HG03354 (cell line): ENCODE results near the gene DPEP2NB.
"Not testable (repeated sequence)": the region's sequence is repeated elsewhere in the genome, so short reads cannot be mapped to it uniquely, and the experiment has no call there.

Experiments
- ATAC-seq: cut with Tn5 transposase; IDR thresholded peaks from one replicate; pipeline ENCODE4 v1.9.1; 2021; ENCODE audit warnings: mild to moderate bottlenecking; ENCODE audit not compliant: unreplicated experiment, poor library complexity, severe bottlenecking

The DPEP2NB gene

GRCh38 chr16:67988675-67989074, 27.0 kb downstream of the DPEP2NB start:
- ATAC-seq = no peak

- no peak for ATAC-seq
Observed at GRCh38 chr16:67987460-67988160, 28.1 kb downstream of the DPEP2NB start.

- ATAC-seq = no peak
Observed at GRCh38 chr16:67986949-67987348, 28.8 kb downstream of the DPEP2NB start.

DNA sequence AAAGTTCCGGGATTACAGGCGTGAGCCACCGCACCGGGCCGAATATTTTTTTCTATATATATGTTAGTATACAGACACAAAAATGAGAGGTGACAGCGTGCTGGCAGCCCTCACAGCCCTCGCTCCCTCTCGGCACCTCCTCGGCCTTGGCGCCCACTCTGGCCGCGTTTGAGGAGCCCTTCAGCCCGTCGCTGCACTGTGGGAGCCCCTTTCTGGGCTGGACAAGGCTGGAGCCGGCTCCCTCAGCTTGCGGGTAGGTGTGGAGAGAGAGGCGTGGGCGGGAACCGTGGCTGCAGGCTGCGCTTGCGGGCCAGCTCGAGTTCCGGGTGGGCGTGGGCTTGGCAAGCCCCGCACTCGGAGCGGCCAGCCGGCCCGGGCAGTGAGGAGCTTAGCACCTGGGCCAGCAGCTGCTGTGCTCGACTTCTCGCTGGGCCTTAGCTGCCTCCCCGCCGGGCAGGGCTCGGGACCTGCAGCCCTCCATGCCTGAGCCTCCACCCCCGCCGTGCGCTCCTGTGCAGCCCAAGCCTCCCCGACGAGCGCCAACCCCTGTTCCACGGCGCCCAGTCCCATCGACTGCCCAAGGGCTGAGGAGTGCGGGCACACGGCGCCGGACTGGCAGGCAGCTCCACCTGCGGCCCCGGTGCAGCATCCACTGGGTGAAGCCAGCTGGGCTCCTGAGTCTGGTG, 33.6 kb downstream of the DPEP2NB start:
- no peak for ATAC-seq

DNA sequence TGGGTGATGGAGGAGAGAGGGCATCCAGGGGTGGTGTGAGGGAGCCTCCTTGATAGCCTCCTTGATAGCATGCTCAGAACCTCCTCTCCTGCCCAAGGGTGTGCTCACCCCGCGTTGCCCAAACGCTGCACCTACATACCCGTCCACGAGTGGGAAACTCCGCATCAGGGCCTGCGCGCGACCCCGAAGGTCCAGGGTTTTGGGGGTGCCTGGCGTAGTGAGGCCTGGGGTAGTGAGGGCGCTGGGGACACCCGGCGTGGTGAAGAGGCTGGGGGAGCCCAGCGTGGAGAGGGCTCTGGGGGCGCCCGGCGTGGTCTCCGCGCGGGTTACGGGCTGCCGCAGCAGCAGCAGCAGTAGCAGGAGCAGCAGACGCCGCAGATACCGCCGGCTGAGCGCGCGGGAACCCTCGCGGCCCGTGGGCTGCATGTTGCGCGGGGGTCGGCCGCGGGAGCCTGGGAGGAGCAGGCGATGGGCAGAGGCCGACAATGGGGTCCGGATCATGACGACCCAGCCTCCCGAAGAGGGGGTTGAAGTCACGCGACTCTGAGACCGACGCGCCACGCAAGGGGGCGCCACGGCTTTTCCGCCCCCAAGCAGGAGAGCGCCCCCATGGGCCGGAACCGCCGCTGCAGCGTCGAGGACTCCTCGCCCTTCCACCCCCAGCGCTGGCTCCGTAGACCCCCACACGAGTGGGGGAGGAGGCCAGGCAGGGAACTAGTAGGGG, 35.6 kb downstream of the DPEP2NB start, which contains the start of gene DPEP3:
DPEP3 (minus strand) TSS at position 545 of the 724 bp plus-strand sequence; CDS start at position 426, 119 bp downstream.
- ATAC-seq = no peak

- ATAC-seq = no peak
Observed at GRCh38 chr16:67977469-67978227, 38.1 kb downstream of the DPEP2NB start.

GRCh38 chr16:67977005-67977404, 38.7 kb downstream of the DPEP2NB start:
- no peak for ATAC-seq

DNA sequence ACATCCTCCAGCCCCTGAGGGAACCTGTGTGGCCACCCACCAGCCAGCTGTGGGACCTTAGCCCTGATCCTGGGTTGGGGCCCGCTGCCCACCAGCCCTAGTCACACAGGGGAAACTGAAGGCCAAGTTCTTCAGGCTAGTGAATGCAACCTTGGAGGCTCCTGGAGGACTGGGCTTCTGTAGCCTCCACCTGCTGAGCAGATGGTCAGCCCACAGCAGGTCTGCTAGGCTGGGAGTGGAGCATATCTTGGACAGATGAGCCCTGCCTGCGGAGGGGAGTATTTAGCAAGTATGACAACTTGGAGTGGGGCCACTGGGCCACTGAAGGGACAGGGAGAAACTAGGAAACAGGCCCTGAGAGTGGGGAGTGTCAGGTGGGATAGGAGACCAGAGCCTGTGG, 39.5 kb downstream of the DPEP2NB start:
- no peak for ATAC-seq

DNA sequence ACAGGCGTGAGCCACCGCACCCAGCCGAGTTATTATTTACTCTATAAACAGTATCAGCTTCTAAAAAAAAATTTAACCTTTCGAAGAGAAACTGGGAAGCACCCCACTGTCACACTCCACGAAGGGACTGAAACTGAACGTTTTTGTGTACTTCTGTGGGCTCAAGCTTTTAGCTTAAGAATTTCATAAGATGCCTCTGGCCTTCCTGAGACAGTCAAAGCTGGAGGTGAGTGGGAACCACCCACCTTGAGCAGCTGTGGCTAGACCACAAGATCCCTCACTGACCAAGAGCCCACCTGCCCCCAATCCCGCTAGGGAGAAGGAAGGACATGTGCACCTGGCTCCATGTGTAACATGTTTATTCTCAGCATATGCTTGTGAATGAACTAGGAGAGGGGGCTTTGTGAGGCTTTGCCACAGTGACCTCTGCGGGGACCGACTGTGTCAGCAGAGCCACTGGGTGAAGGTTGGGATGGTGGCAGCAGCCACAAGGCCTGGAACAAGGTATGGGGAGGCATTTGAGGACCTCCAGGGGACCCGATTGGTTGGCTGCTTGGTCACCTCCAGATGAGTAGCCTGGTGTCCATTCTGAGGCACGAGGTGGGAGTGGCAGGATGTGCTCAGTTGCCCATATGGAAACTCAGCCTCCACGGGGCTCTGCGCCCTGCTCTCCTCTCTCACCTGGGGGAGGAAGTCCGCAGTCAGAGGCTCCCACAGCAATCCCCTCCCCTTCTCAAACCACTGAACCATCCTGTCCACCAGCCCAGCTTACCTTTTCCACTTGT, 40.2 kb downstream of the DPEP2NB start:
- ATAC-seq = no peak

GRCh38 chr16:67972285-67972684, 43.4 kb downstream of the DPEP2NB start:
- not testable (repeated sequence) for ATAC-seq

GRCh38 chr16:67971111-67971510, 44.6 kb downstream of the DPEP2NB start:
- ATAC-seq = no peak

GRCh38 chr16:67969254-67970039, 46.3 kb downstream of the DPEP2NB start:
- no peak for ATAC-seq

- peak; percentile 73 for ATAC-seq
Observed at GRCh38 chr16:67968400-67969253, 47.1 kb downstream of the DPEP2NB start, which contains the start of gene SLC12A4. Gene SLC12A4 (minus strand): TSS chr16:67968637. CDS start chr16:67968553, 84 bp downstream.

DNA sequence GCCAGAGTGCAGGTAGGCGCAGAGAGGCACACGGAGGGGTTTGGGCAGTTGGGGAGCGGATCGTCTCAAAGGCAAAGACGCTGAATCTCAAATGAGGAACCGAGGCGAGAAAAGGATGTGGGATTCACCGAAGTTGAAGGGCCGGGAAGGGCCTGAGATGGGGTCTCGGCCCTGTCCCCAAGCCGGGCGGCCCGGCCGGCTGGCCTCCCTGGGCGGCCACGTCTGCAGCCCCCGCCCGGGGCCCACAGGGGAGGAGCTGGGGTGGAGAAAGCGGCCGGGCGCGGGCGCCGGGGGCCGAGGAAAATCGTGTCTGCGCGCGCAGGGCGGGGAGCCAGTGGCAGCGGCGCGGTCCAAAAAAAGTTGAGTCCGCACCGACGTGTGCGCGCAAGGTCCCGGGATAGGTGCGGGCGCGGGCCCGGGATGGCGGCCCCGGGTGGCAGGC, 47.7 kb downstream of the DPEP2NB start:
- ATAC-seq = peak; percentile 33

GRCh38 chr16:67967183-67967957, 48.3 kb downstream of the DPEP2NB start:
- peak; percentile 4 for ATAC-seq

GRCh38 chr16:67966549-67967182, 49.0 kb downstream of the DPEP2NB start:
- no peak for ATAC-seq
